COLO829 (cell line): ENCODE data around the gene HNRNPK.

Source experiments
- DNase-seq: peaks from one replicate; pipeline ENCODE4 v3.0.0; 2012; ENCODE audit warnings: low spot score

Gene HNRNPK

DNA sequence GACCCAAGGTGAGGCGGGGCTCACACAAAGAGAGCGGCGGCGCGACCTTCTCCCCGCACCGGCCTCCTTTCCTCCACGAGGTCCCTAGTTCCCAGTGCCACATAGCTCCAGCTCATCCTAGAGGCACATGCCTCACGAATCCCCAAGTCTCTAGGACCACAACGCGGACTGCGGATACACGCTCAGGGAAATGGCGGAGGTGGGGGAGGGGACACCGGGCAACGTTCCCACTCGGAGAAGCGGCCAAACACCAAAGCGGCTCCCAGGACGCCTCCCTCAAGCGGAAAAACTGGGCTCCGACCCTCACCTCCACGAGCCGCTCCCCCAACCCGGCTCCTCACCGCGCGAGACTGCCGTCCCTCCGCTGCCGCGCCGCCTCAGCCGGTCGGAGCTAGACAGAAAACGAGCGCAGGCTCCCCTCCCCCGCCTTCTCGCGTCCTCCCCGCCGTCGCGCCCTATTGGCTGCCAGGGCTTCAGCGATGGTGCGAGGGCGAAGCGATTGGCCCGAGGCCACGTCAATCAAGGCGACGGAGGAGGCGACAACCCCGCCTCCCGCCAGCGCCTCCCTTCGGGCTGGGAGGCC, at the start of gene HNRNPK:
Gene HNRNPK (minus strand): TSS at position 404 of the 583 bp plus-strand sequence. CDS start 1,963 bp downstream, outside the sequence.
- peak; percentile 100 for DNase-seq

GRCh38 chr9:84027201-84027600, 47.2 kb upstream of the HNRNPK start:
- DNase-seq: no peak

- DNase-seq: no peak
Observed at GRCh38 chr9:84024041-84024575, 44.1 kb upstream of the HNRNPK start.

DNA sequence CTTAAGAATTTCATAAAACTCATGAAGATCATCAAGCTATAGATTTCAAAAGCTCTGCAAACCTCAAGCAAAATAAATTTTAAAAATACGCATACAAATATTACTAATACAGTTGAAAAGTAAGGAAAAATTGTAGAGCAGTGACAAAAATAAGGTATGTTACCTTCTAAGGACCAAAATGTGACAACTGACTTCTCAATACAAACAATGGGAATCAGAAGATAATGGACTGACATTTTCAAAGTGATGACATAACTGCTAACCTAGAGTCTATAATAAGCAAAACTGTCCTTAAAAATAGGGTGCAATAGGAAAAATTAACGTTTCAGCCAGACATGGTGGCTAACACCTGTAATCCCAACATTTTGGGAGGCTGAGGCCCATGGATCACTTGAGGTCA, 27.6 kb upstream of the HNRNPK start:
- DNase-seq: no peak

- DNase-seq: no peak
Observed at GRCh38 chr9:84003246-84003645, 23.2 kb upstream of the HNRNPK start.

DNA sequence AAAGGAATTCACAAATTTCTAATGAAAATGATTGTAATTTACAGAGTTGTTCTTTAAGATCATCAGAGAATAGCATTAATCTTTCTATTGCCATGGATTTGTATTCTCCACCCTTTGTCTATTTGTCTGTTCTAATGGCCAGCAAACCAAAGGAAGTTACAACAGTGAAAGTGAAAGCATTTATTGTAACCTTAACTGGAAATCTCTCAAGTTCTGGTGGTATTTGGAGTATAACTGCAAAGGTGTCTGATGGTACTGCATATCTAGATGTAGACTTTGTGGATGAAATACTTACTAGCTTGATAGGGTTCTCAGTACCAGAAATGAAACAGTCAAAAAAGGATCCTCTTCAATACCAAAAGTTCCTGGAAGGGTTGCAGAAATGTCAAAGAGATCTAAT, 22.3 kb upstream of the HNRNPK start:
- no peak for DNase-seq

GRCh38 chr9:84001621-84002020, 21.6 kb upstream of the HNRNPK start:
- DNase-seq: no peak

- DNase-seq: no peak
Observed at GRCh38 chr9:84000186-84000585, 20.2 kb upstream of the HNRNPK start.

GRCh38 chr9:83999141-83999918, 19.3 kb upstream of the HNRNPK start:
- no peak for DNase-seq

DNA sequence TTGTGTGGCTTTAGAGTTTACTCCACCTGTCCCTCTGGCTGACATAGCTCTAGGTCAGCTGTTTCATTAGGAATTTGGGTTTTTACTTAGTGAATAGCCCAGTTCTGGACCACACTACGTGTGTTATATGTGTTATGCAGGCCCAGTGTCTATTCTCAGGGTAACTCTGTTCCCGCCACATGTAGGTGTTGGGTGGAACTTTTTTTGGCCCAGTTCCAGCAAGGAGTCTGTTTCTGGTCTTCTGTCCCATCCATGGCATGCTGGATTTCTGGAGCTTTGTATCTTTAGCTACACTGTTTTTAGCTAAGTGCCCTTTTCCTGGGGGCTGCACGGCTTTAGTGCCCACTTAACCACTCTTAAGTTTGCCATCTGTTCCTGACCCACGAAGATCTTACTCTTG, 16.1 kb upstream of the HNRNPK start:
- DNase-seq: no peak

DNA sequence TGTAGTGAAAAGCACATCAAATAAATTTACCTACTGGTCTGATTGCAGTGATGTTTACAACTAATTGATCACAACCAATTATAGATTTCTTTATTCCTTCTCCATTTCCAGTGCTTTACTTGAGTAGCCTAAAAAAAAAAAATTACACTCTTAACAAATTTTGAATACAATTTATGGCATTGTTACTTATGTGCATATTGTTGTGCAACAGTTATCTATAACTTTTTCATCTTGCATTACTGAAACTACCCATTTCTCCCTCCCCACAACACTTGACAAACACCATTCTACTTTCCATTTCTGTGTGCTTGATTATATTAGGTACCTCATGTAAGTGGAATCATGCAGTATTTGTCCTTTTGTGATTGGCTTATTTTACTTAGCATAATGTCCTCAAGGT, 12.9 kb upstream of the HNRNPK start:
- DNase-seq: no peak

GRCh38 chr9:83992407-83992806, 12.4 kb upstream of the HNRNPK start:
- DNase-seq: no peak

GRCh38 chr9:83991355-83991754, 11.3 kb upstream of the HNRNPK start:
- DNase-seq: no peak

GRCh38 chr9:83988411-83988810, 8.4 kb upstream of the HNRNPK start:
- DNase-seq: no peak

GRCh38 chr9:83987402-83987791, 7.4 kb upstream of the HNRNPK start:
- DNase-seq: no peak

- no peak for DNase-seq
Observed at GRCh38 chr9:83986765-83987401, 6.9 kb upstream of the HNRNPK start.

GRCh38 chr9:83986195-83986594, 6.2 kb upstream of the HNRNPK start:
- no peak for DNase-seq

DNA sequence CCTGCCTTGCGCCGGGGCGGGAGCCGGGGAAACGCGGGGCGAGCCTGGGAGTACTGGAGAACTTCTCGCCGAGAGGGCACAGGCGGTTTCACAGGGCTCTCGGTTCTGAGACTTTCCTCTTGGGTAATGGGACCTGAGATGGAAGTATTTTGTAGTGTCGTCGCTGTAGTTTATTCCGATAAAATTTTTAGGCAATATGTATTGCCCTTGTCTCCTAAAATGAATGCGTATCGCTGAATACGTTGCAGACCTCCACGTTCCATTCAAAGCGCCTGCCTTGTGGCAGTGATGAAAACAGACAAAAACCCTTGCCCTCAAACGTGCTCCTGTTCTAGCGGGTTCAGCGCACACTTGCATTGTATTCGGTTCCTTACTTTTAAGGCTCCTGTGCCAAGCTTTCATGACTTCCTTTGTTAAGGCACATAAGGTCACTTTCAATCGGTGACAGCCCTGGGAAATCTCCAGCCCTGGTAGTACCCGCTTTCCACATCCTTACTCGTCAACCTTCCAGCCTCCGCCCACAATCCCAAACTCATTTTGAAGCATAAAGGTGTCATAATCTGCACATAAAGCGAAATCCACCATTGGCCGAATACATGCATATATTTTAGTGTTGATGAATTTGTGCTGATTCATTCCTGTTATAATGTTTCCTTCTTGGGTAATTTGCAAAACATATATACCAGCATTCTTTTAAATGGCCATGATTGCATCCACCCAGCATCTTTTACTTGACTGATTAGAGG, 1.3 kb upstream of the HNRNPK start:
- no peak for DNase-seq

DNA sequence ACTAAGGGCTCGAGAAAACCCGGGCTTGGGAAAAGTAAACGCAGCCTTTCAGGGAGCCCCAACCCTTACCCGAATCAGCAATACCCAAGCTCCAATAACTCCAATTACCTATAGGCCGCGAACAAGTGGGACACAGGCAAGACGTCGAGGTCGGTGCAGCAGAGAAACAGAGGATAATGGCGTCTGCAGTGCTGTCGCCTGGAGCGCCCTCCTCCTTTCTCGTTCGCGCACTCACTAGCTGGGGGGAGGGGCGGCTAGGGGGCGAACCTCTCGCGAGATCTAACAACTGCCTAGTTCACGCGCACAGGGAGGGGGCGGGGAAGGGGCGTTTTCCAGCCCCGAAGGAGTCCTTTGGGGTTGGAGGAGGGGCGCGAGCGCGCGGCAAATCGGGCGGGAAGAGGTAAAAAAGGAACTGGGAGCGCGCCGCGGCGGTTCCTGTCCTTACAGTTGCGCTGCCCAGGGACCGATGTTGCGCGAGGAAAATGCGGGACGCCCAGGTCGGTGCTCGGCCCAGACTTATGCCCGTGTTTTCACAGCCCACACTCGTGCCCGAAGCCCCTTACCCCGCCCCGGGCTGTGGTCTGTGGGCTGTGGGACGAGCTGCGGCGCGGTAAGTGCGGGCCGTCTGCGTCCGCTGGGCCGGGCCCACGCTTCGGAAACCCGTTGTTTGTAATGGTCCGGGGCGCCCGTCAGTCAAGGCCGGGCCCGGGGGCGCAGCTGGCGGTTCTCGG, 545 bp upstream of the HNRNPK start, which contains the start of gene RMI1:
Gene RMI1 (plus strand): TSS at position 411 of the 731 bp plus-strand sequence. CDS start 20,182 bp downstream, outside the sequence.
- DNase-seq: peak; percentile 99

GRCh38 chr9:83978992-83979811, 813 bp downstream of the HNRNPK start:
- peak; percentile 92 for DNase-seq

GRCh38 chr9:83977196-83977595, 2.8 kb downstream of the HNRNPK start:
- DNase-seq: no peak
